Activated naive CD8-positive, alpha-beta T cell (primary cell): ENCODE measurements around the gene PIK3CA.

Experiments used
- H3K27ac Mint-ChIP-seq: one replicate; pipeline ENCODE4 v1.8.0; 2021; ENCODE audit warnings: mixed read lengths
- H3K27me3 Mint-ChIP-seq: one replicate; pipeline ENCODE4 v1.8.0; 2021; ENCODE audit warnings: mixed read lengths
- H3K36me3 Mint-ChIP-seq: one replicate; pipeline ENCODE4 v1.8.0; 2021; ENCODE audit warnings: mixed read lengths
- H3K4me1 Mint-ChIP-seq: one replicate; pipeline ENCODE4 v1.8.0; 2021; ENCODE audit warnings: low read depth, mixed read lengths
- H3K4me3 Mint-ChIP-seq: one replicate; pipeline ENCODE4 v1.8.0; 2021; ENCODE audit warnings: mild to moderate bottlenecking, mixed read lengths
- H3K9me3 Mint-ChIP-seq: one replicate; pipeline ENCODE4 v1.8.0; 2021; ENCODE audit warnings: low read depth, mixed read lengths

Gene PIK3CA

DNA sequence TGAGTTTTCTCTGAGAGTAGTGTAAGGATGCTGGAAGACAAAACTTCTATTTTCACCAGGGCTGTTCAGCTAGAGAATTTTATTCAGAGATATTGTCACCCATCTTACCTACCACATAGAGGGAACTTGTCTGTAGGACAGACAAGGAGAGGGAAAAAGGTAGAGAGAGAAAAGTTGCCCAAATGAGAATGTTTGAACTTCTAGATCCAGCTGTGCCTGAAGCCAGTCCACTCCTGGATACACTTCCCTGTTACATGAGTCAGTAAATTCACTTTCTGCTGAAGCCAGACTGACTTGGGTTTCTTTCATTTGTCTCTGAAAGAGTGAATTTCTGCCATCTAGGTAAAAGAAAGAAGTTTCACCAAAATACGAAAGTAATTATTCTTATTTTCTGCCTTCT, 130.0 kb downstream of the PIK3CA start:
- no peaks in the 10 kb centered on the region for H3K9me3 Mint-ChIP-seq
- no peaks in the 10 kb centered on the region for H3K4me1 Mint-ChIP-seq
- H3K27me3 Mint-ChIP-seq, result peaks cover 18% of the 10 kb centered on the region
- no peak overlapping the region for H3K27ac Mint-ChIP-seq
- no peaks in the 10 kb centered on the region for H3K36me3 Mint-ChIP-seq
- no peak overlapping the region for H3K4me3 Mint-ChIP-seq

DNA sequence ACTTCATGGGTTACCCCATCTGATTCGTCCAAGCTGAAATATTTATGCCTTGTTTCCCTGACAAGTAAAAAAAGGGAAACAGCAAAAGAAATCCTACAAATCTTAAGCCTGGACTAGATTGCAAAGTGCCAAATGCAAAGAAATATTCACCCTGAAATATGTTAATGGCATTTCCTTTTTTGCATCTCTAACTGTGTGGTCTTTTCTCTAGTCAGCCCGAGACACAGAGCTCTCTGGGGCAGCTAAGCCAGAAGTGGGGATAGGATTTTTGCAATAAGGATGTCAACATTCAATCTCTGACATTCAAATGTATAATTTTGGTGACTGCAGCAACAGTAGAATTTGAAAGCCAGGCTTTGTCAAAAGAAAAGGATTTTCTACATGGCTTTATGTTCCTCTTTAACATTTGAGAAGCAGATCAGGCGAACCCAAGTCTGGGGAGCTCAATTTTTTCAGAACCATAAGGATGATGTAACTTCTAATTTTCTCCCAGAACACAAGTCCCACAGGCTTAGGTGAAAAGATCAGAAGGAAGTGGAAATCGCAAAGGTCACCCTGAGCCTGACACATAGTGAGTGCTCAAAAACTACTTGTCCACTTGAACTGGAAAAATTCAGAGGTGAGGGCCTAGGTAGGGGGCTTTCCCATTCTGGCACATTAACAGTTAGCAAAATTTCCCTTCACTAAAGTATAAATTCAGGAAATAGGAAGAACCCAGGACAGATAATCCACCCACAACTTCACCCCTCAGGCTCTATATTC, 131.0 kb downstream of the PIK3CA start:
- H3K4me3 Mint-ChIP-seq, result no peak overlapping the region
- no peaks in the 10 kb centered on the region for H3K9me3 Mint-ChIP-seq
- no peaks in the 10 kb centered on the region for H3K4me1 Mint-ChIP-seq
- no peaks in the 10 kb centered on the region for H3K36me3 Mint-ChIP-seq
- H3K27me3 Mint-ChIP-seq, result peaks cover 18% of the 10 kb centered on the region
- no peak overlapping the region for H3K27ac Mint-ChIP-seq

DNA sequence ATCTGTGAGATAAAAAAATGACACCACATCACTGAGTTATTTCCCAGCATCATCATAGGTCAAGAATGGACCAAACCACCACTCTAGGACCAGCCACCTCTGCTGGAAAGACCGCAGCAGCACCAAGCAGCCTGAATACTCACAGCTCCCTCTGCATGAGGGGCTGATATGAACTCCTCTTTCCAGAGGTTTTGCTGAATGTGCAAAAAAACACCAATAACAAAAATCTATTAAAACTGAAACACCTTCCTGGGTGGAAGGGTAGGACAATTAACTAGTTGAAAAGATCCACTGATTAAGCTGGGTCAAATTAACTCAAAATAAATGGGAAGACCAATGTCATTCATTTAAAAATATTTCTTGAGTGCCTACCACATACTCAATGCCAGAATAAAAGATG, 131.7 kb downstream of the PIK3CA start:
- H3K4me3 Mint-ChIP-seq, result no peak overlapping the region
- H3K27ac Mint-ChIP-seq, result no peak overlapping the region
- H3K9me3 Mint-ChIP-seq, result no peaks in the 10 kb centered on the region
- H3K4me1 Mint-ChIP-seq, result no peaks in the 10 kb centered on the region
- peaks cover 18% of the 10 kb centered on the region for H3K27me3 Mint-ChIP-seq
- H3K36me3 Mint-ChIP-seq, result no peaks in the 10 kb centered on the region

DNA sequence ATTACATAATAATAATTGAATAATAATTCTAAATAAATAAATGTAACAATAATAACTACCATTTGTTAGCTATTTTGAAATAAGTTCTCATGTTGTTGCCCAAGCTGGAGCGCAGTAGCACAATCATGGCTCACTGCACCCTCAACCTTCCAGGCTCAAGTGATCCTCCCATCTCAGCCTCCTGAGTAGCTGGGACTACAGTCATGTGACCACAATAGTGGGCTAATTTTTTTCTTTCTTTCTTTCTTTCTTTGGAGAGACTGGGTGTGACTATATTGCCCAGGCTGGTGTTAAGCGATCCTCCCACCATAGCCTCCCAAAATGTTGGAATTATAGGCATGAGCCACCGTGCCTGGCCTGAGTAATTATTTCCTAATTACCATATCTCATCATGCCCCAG, 133.7 kb downstream of the PIK3CA start:
- H3K4me1 Mint-ChIP-seq, result no peaks in the 10 kb centered on the region
- no peak overlapping the region for H3K27ac Mint-ChIP-seq
- H3K9me3 Mint-ChIP-seq, result no peaks in the 10 kb centered on the region
- H3K36me3 Mint-ChIP-seq, result no peaks in the 10 kb centered on the region
- H3K4me3 Mint-ChIP-seq, result no peak overlapping the region
- H3K27me3 Mint-ChIP-seq, result peaks cover 15% of the 10 kb centered on the region

DNA sequence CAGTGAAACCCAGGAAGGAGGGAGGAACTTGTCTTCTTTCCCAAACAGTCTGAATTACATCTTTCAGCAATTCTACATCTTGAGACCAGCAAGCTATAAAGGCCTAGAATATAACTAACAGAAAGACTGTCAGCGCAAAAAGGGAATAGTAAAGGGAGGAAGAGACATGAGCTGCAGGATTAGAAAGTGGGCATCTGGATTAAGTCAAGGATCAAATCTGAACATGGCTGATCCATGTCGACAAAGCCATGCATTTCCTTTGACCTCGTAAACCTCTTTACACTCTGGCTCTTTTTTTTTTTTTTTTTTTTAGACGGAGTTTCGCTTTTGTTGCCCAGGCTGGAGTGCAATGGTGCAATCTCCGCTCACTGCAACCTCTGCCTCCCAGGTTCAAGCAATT, 138.2 kb downstream of the PIK3CA start:
- no peak overlapping the region for H3K4me3 Mint-ChIP-seq
- H3K9me3 Mint-ChIP-seq, result no peaks in the 10 kb centered on the region
- no peaks in the 10 kb centered on the region for H3K4me1 Mint-ChIP-seq
- H3K27me3 Mint-ChIP-seq, result peaks cover 5% of the 10 kb centered on the region
- no peaks in the 10 kb centered on the region for H3K36me3 Mint-ChIP-seq
- H3K27ac Mint-ChIP-seq, result no peak overlapping the region

DNA sequence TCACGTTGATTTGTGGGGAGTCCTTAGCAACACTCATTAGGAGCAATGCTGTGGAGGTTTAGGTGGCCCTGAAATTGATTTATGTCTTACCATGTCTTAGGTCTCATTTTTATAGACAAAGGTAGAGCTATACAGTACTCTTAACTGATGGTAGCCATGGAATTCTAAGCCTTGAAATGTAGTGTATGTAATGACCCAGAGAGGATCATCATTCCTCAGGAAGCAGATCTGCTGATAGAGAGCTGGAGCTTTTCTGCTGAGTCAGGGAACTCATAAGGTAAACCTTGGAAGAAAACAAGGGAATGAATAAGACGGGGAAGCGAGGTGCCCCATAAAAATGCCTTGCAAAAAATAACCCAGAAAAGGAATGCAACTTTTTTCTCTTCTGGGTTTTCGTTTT, 140.7 kb downstream of the PIK3CA start:
- Mint-ChIP-seq H3K36me3 (no peaks in the 10 kb centered on the region), H3K27me3 (peaks cover 4% of the 10 kb centered on the region), H3K27ac (no peak overlapping the region), H3K4me1 (no peaks in the 10 kb centered on the region), H3K4me3 (no peak overlapping the region), H3K9me3 (no peaks in the 10 kb centered on the region)

DNA sequence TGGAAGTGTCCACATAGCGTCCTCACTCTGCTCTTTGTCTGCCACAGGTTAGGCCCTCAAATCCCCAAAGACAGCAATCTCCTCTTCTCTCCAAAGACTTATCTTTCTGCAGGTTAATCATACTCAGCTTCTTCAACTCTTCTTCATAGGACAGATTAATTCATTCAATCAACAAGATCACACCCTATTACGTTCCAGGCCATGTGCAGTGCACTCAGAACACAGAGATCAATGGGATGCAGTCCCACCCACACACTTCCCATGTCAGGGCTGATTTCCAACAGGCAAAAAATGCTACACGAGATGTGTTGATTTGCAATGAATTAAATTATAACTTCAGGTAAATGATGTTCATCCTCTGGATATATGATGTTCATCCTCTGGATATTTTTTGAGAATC, 141.1 kb downstream of the PIK3CA start:
- no peaks in the 10 kb centered on the region for H3K4me1 Mint-ChIP-seq
- H3K27me3 Mint-ChIP-seq, result peaks cover 4% of the 10 kb centered on the region
- H3K9me3 Mint-ChIP-seq, result no peaks in the 10 kb centered on the region
- no peak overlapping the region for H3K27ac Mint-ChIP-seq
- no peak overlapping the region for H3K4me3 Mint-ChIP-seq
- H3K36me3 Mint-ChIP-seq, result no peaks in the 10 kb centered on the region
